CD14-positive monocyte (primary cell): ENCODE results near the gene NOB1. TPM values are rescaled to one million over a fixed set of nuclear protein-coding genes. Genes with fewer than 3 reads are reported as not detected.
A peak's percentile ranks its signal among the peaks of the same experiment; 100 is the strongest.

Experiments used
- DNase-seq, 3 donors: peaks; one replicate each; pipeline ENCODE4 v3.0.0-alpha.2; 2011 to 2022
- H2AFZ ChIP-seq: 2 replicates; pipeline ENCODE4 v1.6.0; 2012; ENCODE audit warnings: mild to moderate bottlenecking, low read depth, low read length, inconsistent platforms; ENCODE audit not compliant: insufficient read depth, poor library complexity, severe bottlenecking
- H3K27ac ChIP-seq, 2 donors: 1 replicate in 1 of 2; 2 replicates in 1 of 2; pipeline ENCODE4 v1.5.1; 2012 to 2013; ENCODE audit warnings: low read length in 2 of 2, control low read depth in 1 of 2, inconsistent platforms in 1 of 2, low read depth in 1 of 2, mild to moderate bottlenecking in 1 of 2
- H3K27me3 ChIP-seq, 2 donors: one replicate each; pipeline versions ENCODE4 v1.6.0 to v1.6.1; 2011 to 2013; ENCODE audit warnings: low read length in 2 of 2; ENCODE audit not compliant: control insufficient read depth in 2 of 2, insufficient read depth in 2 of 2
- H3K36me3 ChIP-seq, 2 donors: replicated peaks in 1 of 2; 1 replicate in 1 of 2; 2 replicates in 1 of 2; pipeline versions ENCODE4 v1.5.1 to v1.6.1; 2012 to 2013; ENCODE audit warnings: low read length in 2 of 2, control low read depth in 1 of 2, inconsistent platforms in 1 of 2, mild to moderate bottlenecking in 1 of 2; ENCODE audit not compliant: insufficient read depth in 2 of 2, control insufficient read depth in 1 of 2
- H3K4me1 ChIP-seq, 2 donors: 1 replicate in 1 of 2; 2 replicates in 1 of 2; pipeline versions ENCODE4 v1.5.1 to v1.6.1; 2012 to 2013; ENCODE audit warnings: low read length in 2 of 2, control low read depth in 1 of 2, inconsistent platforms in 1 of 2, mild to moderate bottlenecking in 1 of 2, moderate library complexity in 1 of 2; ENCODE audit not compliant: insufficient read depth in 2 of 2, control insufficient read depth in 1 of 2
- H3K4me2 ChIP-seq: replicated peaks from 2 replicates; pipeline ENCODE3; 2012; ENCODE audit warnings: low read length, moderate library complexity, mild to moderate bottlenecking; ENCODE audit not compliant: poor library complexity, severe bottlenecking; ENCODE audit errors: extremely low read depth
- H3K4me3 ChIP-seq, 3 experiments: fragments of 200-600 bp in 1 of 3; sonication (generic) in 1 of 3; replicated peaks in 1 of 3; 1 replicate in 2 of 3; 2 replicates in 1 of 3; pipeline ENCODE4 v1.5.1; 2011 to 2013; ENCODE audit warnings: low read length in 3 of 3, mild to moderate bottlenecking in 3 of 3, control low read depth in 2 of 3, low read depth in 2 of 3, inconsistent platforms in 1 of 3, moderate library complexity in 1 of 3
- H3K79me2 ChIP-seq: 2 replicates; pipeline ENCODE4 v1.6.0; 2012; ENCODE audit warnings: mild to moderate bottlenecking, control low read depth, inconsistent platforms, low read length, moderate library complexity; ENCODE audit not compliant: insufficient read depth
- H3K9ac ChIP-seq: 2 replicates; pipeline ENCODE4 v1.6.0; 2017; ENCODE audit warnings: low read length, mild to moderate bottlenecking; ENCODE audit not compliant: insufficient read depth, poor library complexity, severe bottlenecking
- H3K9me3 ChIP-seq, 2 donors: replicated peaks in 1 of 2; 1 replicate in 1 of 2; 2 replicates in 1 of 2; pipeline versions ENCODE4 v1.5.1 to v1.6.1; 2012 to 2013; ENCODE audit warnings: low read length in 2 of 2, control low read depth in 1 of 2; ENCODE audit not compliant: control insufficient read depth in 1 of 2, insufficient read depth in 1 of 2
- H4K20me1 ChIP-seq: 2 replicates; pipeline ENCODE4 v1.6.0; 2012; ENCODE audit warnings: mild to moderate bottlenecking, low read length, control low read depth, moderate library complexity; ENCODE audit not compliant: insufficient read depth
- H3K27ac Mint-ChIP-seq, 7 donors: one replicate each; pipeline ENCODE4 v1.8.0; 2020; ENCODE audit warnings: mild to moderate bottlenecking in 7 of 7, mixed read lengths in 7 of 7, moderate library complexity in 6 of 7, inconsistent platforms in 2 of 7
- H3K27me3 Mint-ChIP-seq, 3 donors: one replicate each; pipeline ENCODE4 v1.8.0; 2021 to 2022; ENCODE audit warnings: low read depth in 3 of 3, mild to moderate bottlenecking in 3 of 3, mixed read lengths in 3 of 3, moderate library complexity in 3 of 3, inconsistent platforms in 1 of 3
- H3K36me3 Mint-ChIP-seq, 2 donors: one replicate each; pipeline ENCODE4 v1.8.0; 2020; ENCODE audit warnings: mixed read lengths in 2 of 2, inconsistent platforms in 1 of 2, mild to moderate bottlenecking in 1 of 2
- H3K4me1 Mint-ChIP-seq: one replicate; pipeline ENCODE4 v1.8.0; 2020; ENCODE audit warnings: mild to moderate bottlenecking, mixed read lengths
- H3K4me3 Mint-ChIP-seq, 2 donors: one replicate each; pipeline ENCODE4 v1.8.0; 2020; ENCODE audit warnings: mild to moderate bottlenecking in 2 of 2, mixed read lengths in 2 of 2, moderate library complexity in 1 of 2
- H3K9me3 Mint-ChIP-seq, 7 donors: one replicate each; pipeline ENCODE4 v1.8.0; 2020 to 2022; ENCODE audit warnings: mixed read lengths in 7 of 7, mild to moderate bottlenecking in 6 of 7, moderate library complexity in 6 of 7, inconsistent platforms in 2 of 7
- CTCF ChIP-seq: fragments of 200-600 bp; IDR thresholded peaks from one replicate; pipeline ENCODE4 v1.8.0; 2022; ENCODE audit warnings: antibody characterized with exemption, mild to moderate bottlenecking
- WGBS: methylation state at CpG from one replicate; pipeline ENCODE4 v1.1.5; 2013; ENCODE audit warnings: missing lambda C conversion rate; ENCODE audit not compliant: insufficient coverage; 5-methylcytosine and 5-hydroxymethylcytosine counted together
- intact Hi-C, 2 donors: fragments of 100-400 bp; cut with micrococcal nuclease; formaldehyde crosslinking; loops; one replicate each; pipeline versions ENCODE4 v1.15.0 to v1.15.1; 2023
- polyA plus RNA-seq, 3 donors: library from polyadenylated mRNA; depleted of rRNA in 1 of 3; unstranded in 2 of 3; stranded (reverse) in 1 of 3; fragments of 300-500 nt in 2 of 3; fragments of >200 nt in 1 of 3; fragmentation: Illumina TruSeq in 2 of 3; gene quantifications; 1 replicate in 2 of 3; 2 replicates in 1 of 3; pipeline ENCODE4 v1.2.3, GENCODE V29; 2012 to 2021

Gene NOB1
- polyA plus RNA-seq, 3 donors, result 15.7 to 27.5 (median 18.0) TPM

GRCh38 chr16:69768666-69769065 is 13.9 kb upstream of the NOB1 start:
- intact Hi-C loops, result no loop called here
- no peak overlapping the region for H3K4me3 ChIP-seq
- no peaks in the 10 kb centered on the region for H3K36me3 ChIP-seq
- H3K4me2 ChIP-seq, result no peak overlapping the region
- H3K79me2 ChIP-seq, result peaks cover 100% of the 10 kb centered on the region
- peaks cover 100% of the 10 kb centered on the region for H4K20me1 ChIP-seq
- H2AFZ ChIP-seq, result no peak overlapping the region
- TF ChIP-seq CTCF, result no peak
- H3K4me3 Mint-ChIP-seq, result no peak overlapping the region
- peaks cover 36% of the 10 kb centered on the region for H3K4me1 Mint-ChIP-seq
- H3K9ac ChIP-seq, result no peak overlapping the region
- no peaks in the 10 kb centered on the region for H3K27me3 ChIP-seq
- H3K4me1 ChIP-seq, result peaks cover 3 to 12% of the 10 kb centered on the region in 2 donors
- peaks cover 16 to 20% of the 10 kb centered on the region in 2 donors for H3K36me3 Mint-ChIP-seq
- no peak for DNase-seq
- H3K9me3 Mint-ChIP-seq, result peaks cover 0 to 7% (median 0%) of the 10 kb centered on the region in 7 donors
- H3K9me3 ChIP-seq, result no peaks in the 10 kb centered on the region
- no peak overlapping the region for H3K27ac ChIP-seq
- H3K27ac Mint-ChIP-seq, result peak overlapping the region in 2 of 7 donors; percentile 1 to 42
- WGBS, result 100% methylated on average over 1 of the region's 6 CpGs
- H3K27me3 Mint-ChIP-seq, result no peaks in the 10 kb centered on the region

GRCh38 chr16:69767459-69768229 is 12.9 kb upstream of the NOB1 start:
- Histone ChIP-seq H3K9me3 (no peaks in the 10 kb centered on the region), H2AFZ (no peak overlapping the region), H3K27me3 (no peaks in the 10 kb centered on the region), H3K4me3 (no peak overlapping the region), H3K36me3 (no peaks in the 10 kb centered on the region), H3K9ac (no peak overlapping the region), H3K4me2 (no peak overlapping the region), H4K20me1 (peaks cover 94% of the 10 kb centered on the region), H3K79me2 (peaks cover 100% of the 10 kb centered on the region), H3K27ac (no peak overlapping the region), H3K4me1 (peaks cover 10 to 16% of the 10 kb centered on the region in 2 donors)
- H3K4me3 Mint-ChIP-seq, result no peak overlapping the region
- H3K4me1 Mint-ChIP-seq, result peaks cover 38% of the 10 kb centered on the region
- WGBS, result 100% methylated on average over 4 of the region's 5 CpGs
- no peaks in the 10 kb centered on the region for H3K27me3 Mint-ChIP-seq
- H3K27ac Mint-ChIP-seq, result peak overlapping the region in 1 of 7 donors; percentile 15
- intact Hi-C loops, result no loop called here
- H3K9me3 Mint-ChIP-seq, result no peaks in the 10 kb centered on the region
- DNase-seq, result no peak
- peaks cover 12 to 20% of the 10 kb centered on the region in 2 donors for H3K36me3 Mint-ChIP-seq
- no peak for TF ChIP-seq CTCF
